Measurements from ENCODE around the gene POLDIP3. TPM values are rescaled to one million over a fixed set of nuclear protein-coding genes. Genes with fewer than 3 reads are reported as not detected.

The POLDIP3 gene
- total and polyA plus RNA-seq, 2 donors (not counting 3 experiments of a cell fraction or from before 2014, with no cell fraction given) = 29.3 to 60.4 TPM

DNA sequence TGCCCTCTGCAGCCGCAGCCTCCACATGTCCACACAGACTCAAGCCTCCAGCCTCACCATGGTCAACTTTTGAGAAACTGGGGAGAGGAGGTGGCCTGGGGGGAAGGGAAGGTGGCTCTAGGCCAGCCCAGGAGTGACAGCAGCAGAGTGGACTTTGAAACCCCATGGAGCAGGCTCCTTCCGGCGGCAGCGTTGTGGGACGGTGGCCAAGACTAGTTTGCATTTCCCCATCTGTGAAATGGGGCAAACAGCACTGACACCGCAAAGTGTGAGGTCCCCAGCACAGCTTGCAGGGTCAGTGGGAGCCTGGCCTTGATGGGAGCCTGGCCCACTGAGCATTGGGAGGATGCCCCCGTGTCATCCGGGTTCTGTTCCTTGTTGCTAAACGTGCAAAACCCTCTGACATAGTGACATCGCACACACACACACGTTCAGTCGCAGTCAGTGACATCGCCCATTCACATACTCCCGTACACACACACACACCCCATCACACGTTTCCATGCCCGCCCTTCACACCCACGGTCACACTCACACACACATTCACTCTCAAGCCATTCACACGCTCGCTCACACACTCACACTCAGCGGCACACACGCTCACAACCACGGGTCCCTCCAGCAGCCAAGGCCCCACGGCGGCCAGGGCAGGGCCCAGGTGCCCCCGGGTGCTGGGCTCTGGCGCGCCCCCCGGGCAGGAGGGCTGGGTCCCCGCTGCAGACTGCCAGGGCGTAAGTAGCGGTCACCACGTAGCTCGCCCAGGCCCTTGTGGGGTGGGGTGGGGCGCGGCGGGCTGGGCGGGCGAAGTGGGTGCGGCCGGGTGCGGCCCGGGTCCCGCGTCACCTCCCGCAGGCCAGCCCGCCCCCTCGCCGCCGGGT is 33.9 kb upstream of the POLDIP3 start:
- H2AFZ ChIP-seq (ENCODE audit: low read depth, low read length) = no peak overlapping the region
- TF ChIP-seq, protein P1, sequence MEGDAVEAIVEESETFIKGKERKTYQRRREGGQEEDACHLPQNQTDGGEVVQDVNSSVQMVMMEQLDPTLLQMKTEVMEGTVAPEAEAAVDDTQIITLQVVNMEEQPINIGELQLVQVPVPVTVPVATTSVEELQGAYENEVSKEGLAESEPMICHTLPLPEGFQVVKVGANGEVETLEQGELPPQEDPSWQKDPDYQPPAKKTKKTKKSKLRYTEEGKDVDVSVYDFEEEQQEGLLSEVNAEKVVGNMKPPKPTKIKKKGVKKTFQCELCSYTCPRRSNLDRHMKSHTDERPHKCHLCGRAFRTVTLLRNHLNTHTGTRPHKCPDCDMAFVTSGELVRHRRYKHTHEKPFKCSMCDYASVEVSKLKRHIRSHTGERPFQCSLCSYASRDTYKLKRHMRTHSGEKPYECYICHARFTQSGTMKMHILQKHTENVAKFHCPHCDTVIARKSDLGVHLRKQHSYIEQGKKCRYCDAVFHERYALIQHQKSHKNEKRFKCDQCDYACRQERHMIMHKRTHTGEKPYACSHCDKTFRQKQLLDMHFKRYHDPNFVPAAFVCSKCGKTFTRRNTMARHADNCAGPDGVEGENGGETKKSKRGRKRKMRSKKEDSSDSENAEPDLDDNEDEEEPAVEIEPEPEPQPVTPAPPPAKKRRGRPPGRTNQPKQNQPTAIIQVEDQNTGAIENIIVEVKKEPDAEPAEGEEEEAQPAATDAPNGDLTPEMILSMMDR (IDR thresholded peaks at IDR 0.05; ENCODE audit: extremely low read depth in 1 of 2, insufficient read depth in 1 of 2, low read depth in 1 of 2, low read length in 2 of 2) = no peak
- TF ChIP-seq GATA2 (IDR thresholded peaks at IDR 0.05; ENCODE audit: insufficient read depth, insufficient read length, low read depth, low read length) (no peak), EZH2 (IDR thresholded peaks at IDR 0.05; ENCODE audit: borderline replicate concordance, low read depth, low read length, severe bottlenecking) (no peak), FOS (IDR thresholded peaks at IDR 0.05; ENCODE audit: borderline replicate concordance, insufficient read depth, low read length) (no peak), MYC (IDR thresholded peaks at IDR 0.05; ENCODE audit: low read depth, low read length) (no peak), POLR2A (IDR thresholded peaks at IDR 0.05; ENCODE audit: low read depth, low read length) (no peak), POLR2AphosphoS5 (IDR thresholded peaks at IDR 0.05; ENCODE audit: insufficient read depth, low read depth, low read length) (no peak), JUN (IDR thresholded peaks at IDR 0.05; ENCODE audit: borderline replicate concordance, insufficient read depth, insufficient read length, low read depth) (no peak)
- TF ChIP-seq, protein P2, sequence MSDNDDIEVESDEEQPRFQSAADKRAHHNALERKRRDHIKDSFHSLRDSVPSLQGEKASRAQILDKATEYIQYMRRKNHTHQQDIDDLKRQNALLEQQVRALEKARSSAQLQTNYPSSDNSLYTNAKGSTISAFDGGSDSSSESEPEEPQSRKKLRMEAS (IDR thresholded peaks at IDR 0.05; ENCODE audit: insufficient read depth, insufficient read length) = no peak
- dilution Hi-C loops (cut with MboI; ENCODE audit: extremely low pct_ligation_motif_present, low sequenced_read_pairs) (no loop called here), intact Hi-C loops (cut with micrococcal nuclease) (loop anchor here (1.0 to 2.0 kb wide), 2 partner anchors 14 to 27 kb away; no protein-coding TSS in a partner anchor)
- BruUV-seq (replicated peaks) = TSS peak; percentile 45
- FAIRE-seq (peak; percentile 54), DNase-seq (ENCODE audit: low read depth, low spot score) (peak; percentile 51)
- peaks cover 42% of the 10 kb centered on the region for H3K4me1 ChIP-seq (ENCODE audit: control insufficient read depth, extremely low read depth, insufficient read depth, low read length)
- peak overlapping the region; percentile 6 for H3K4me2 ChIP-seq (ENCODE audit: insufficient read depth, low read length)
- H4K20me1 ChIP-seq (replicated peaks; ENCODE audit: control insufficient read depth, extremely low read depth, insufficient read depth, low read length) = no peaks in the 10 kb centered on the region
- H3K9me3 ChIP-seq (replicated peaks; ENCODE audit: control insufficient read depth, insufficient read depth, low read length) = no peaks in the 10 kb centered on the region
- H3K4me3 ChIP-seq (replicated peaks in 1 of 3; ENCODE audit: insufficient read depth in 1 of 3, low read depth in 1 of 3, low read length in 3 of 3) = peak overlapping the region; percentile 5 to 92 (median 42)
- ChIA-PET POLR2A (interaction anchor here (0.6 to 1.4 kb wide), 4 partner anchors 9 to 33 kb away, joined by 3 to 9 read pairs (median 4); partner anchors contain the start of gene POLDIP3), CTCF (interaction anchor here (0.8 to 1.9 kb wide), 7 partner anchors 12 to 172 kb away, joined by 3 to 8 read pairs (median 4); no protein-coding TSS in a partner anchor)
- peak overlapping the region; percentile 44 for H3K9ac ChIP-seq (replicated peaks; ENCODE audit: extremely low read depth, insufficient read depth, low read length)
- peak overlapping the region; percentile 14 for H3K27ac ChIP-seq (ENCODE audit: insufficient read depth, low read depth, low read length)
- H3K9me1 ChIP-seq (replicated peaks; ENCODE audit: control insufficient read depth, extremely low read depth, insufficient read depth, low read length) = no peaks in the 10 kb centered on the region
- no peaks in the 10 kb centered on the region for H3K27me3 ChIP-seq (ENCODE audit: control insufficient read depth in 2 of 2, insufficient read depth in 2 of 2, low read length in 2 of 2)
- peaks cover 48% of the 10 kb centered on the region for H3K79me2 ChIP-seq (ENCODE audit: control insufficient read depth, insufficient read depth, low read length)
- no peaks in the 10 kb centered on the region for H3K36me3 ChIP-seq (ENCODE audit: control insufficient read depth in 2 of 2, extremely low read depth in 1 of 2, insufficient read depth in 2 of 2, low read length in 2 of 2)
